ENCODE data around the gene DMRTB1.

Gene DMRTB1

GRCh38 chr1:53505891-53506290 lies 46.7 kb downstream of the DMRTB1 start:
- no peak for TF ChIP-seq CTCF (IDR thresholded peaks at IDR 0.05; ENCODE audit: borderline replicate concordance, insufficient read depth, low read depth, low read length)
- no peak overlapping the region for H3K4me3 ChIP-seq (ENCODE audit: low read depth, low read length)

- H3K4me3 ChIP-seq (ENCODE audit: low read depth, low read length), result no peak overlapping the region
- no peak for TF ChIP-seq CTCF (IDR thresholded peaks at IDR 0.05; ENCODE audit: borderline replicate concordance, insufficient read depth, low read depth, low read length)
Measured at GRCh38 chr1:53506355-53507050, 47.3 kb downstream of the DMRTB1 start.

GRCh38 chr1:53507116-53507820 lies 48.1 kb downstream of the DMRTB1 start:
- TF ChIP-seq CTCF (IDR thresholded peaks at IDR 0.05; ENCODE audit: borderline replicate concordance, insufficient read depth, low read depth, low read length), result no peak
- no peak overlapping the region for H3K4me3 ChIP-seq (ENCODE audit: low read depth, low read length)

GRCh38 chr1:53508056-53508990 lies 49.1 kb downstream of the DMRTB1 start:
- TF ChIP-seq CTCF (IDR thresholded peaks at IDR 0.05; ENCODE audit: borderline replicate concordance, insufficient read depth, low read depth, low read length), result no peak
- H3K4me3 ChIP-seq (ENCODE audit: low read depth, low read length), result no peak overlapping the region

- H3K4me3 ChIP-seq (ENCODE audit: low read depth, low read length), result no peak overlapping the region
- TF ChIP-seq CTCF (IDR thresholded peaks at IDR 0.05; ENCODE audit: borderline replicate concordance, insufficient read depth, low read depth, low read length), result no peak
Measured at GRCh38 chr1:53508991-53509666, 49.9 kb downstream of the DMRTB1 start.

GRCh38 chr1:53509775-53510174 lies 50.6 kb downstream of the DMRTB1 start:
- no peak for TF ChIP-seq CTCF (IDR thresholded peaks at IDR 0.05; ENCODE audit: borderline replicate concordance, insufficient read depth, low read depth, low read length)
- H3K4me3 ChIP-seq (ENCODE audit: low read depth, low read length), result no peak overlapping the region
